Jurkat, Clone E6-1 (cell line): ENCODE measurements around the gene SLC7A1. TPM values are rescaled to one million over a fixed set of nuclear protein-coding genes. Genes with fewer than 3 reads are reported as not detected.
"Not testable (repeated sequence)": the region's sequence is repeated elsewhere in the genome, so short reads cannot be mapped to it uniquely, and the experiment has no call there.

Experiments
- DNase-seq: peaks from one replicate; pipeline ENCODE4 v3.0.0-alpha.2; 2011; ENCODE audit warnings: low read depth, low spot score
- H3K4me3 ChIP-seq: 2 replicates; pipeline ENCODE4 v1.5.1; 2011; ENCODE audit warnings: mild to moderate bottlenecking, low read length, control low read depth, moderate library complexity
- polyA plus RNA-seq: library from polyadenylated mRNA; unstranded; fragments of >200 nt; gene quantifications from one replicate; pipeline ENCODE4 v1.2.1, GENCODE V29; 2012; ENCODE audit warnings: missing spikeins; ENCODE audit not compliant: insufficient read length, insufficient read depth

SLC7A1 gene
- polyA plus RNA-seq: 33.4 TPM

- peak within 1 kb of the TSS; percentile 86 for H3K4me3 ChIP-seq
- DNase-seq: peak; percentile 70
Observed at GRCh38 chr13:29595380-29596063, at the start of gene SLC7A1. TSS of gene SLC7A1 (minus strand) at chr13:29595688. CDS start at chr13:29536188, 59,500 bp downstream.

GRCh38 chr13:29640665-29641064, 45.2 kb upstream of the SLC7A1 start:
- DNase-seq: no peak
- H3K4me3 ChIP-seq: no peak overlapping the region

GRCh38 chr13:29636831-29637230, 41.3 kb upstream of the SLC7A1 start:
- not testable (repeated sequence) for DNase-seq, H3K4me3 ChIP-seq

- no peak overlapping the region for H3K4me3 ChIP-seq
- DNase-seq: no peak
Observed at GRCh38 chr13:29624997-29625396, 29.5 kb upstream of the SLC7A1 start.

- DNase-seq: no peak
- no peak overlapping the region for H3K4me3 ChIP-seq
Observed at GRCh38 chr13:29621841-29622240, 26.4 kb upstream of the SLC7A1 start.

- DNase-seq: no peak
- no peak overlapping the region for H3K4me3 ChIP-seq
Observed at GRCh38 chr13:29621051-29621800, 25.7 kb upstream of the SLC7A1 start.

GRCh38 chr13:29619995-29620394, 24.5 kb upstream of the SLC7A1 start:
- no peak overlapping the region for H3K4me3 ChIP-seq
- no peak for DNase-seq

- DNase-seq: no peak
- no peak overlapping the region for H3K4me3 ChIP-seq
Observed at GRCh38 chr13:29613101-29613500, 17.6 kb upstream of the SLC7A1 start.

GRCh38 chr13:29607465-29607864, 12.0 kb upstream of the SLC7A1 start:
- H3K4me3 ChIP-seq: no peak overlapping the region
- DNase-seq: no peak

GRCh38 chr13:29605860-29606526, 10.5 kb upstream of the SLC7A1 start:
- H3K4me3 ChIP-seq: no peak overlapping the region

GRCh38 chr13:29598321-29598720, 2.8 kb upstream of the SLC7A1 start:
- H3K4me3 ChIP-seq: no peak overlapping the region

More at GRCh38 chr13:29605860-29606526, 10.5 kb upstream of the SLC7A1 start:
- no peak for DNase-seq

GRCh38 chr13:29597706-29598105, 2.2 kb upstream of the SLC7A1 start:
- no peak for DNase-seq
- H3K4me3 ChIP-seq: no peak overlapping the region

More at GRCh38 chr13:29598321-29598720, 2.8 kb upstream of the SLC7A1 start:
- DNase-seq: no peak

GRCh38 chr13:29597246-29597645, 1.8 kb upstream of the SLC7A1 start:
- no peak overlapping the region for H3K4me3 ChIP-seq
- DNase-seq: no peak

GRCh38 chr13:29596064-29596418, 553 bp upstream of the SLC7A1 start:
- no peak for DNase-seq
- peak overlapping the region; percentile 60 for H3K4me3 ChIP-seq

- H3K4me3 ChIP-seq: peak overlapping the region; percentile 86
- DNase-seq: no peak
Observed at GRCh38 chr13:29594710-29595379, 643 bp downstream of the SLC7A1 start.

GRCh38 chr13:29594303-29594709, 1.2 kb downstream of the SLC7A1 start:
- DNase-seq: peak; percentile 23
- peak overlapping the region; percentile 86 for H3K4me3 ChIP-seq

GRCh38 chr13:29593605-29594297, 1.7 kb downstream of the SLC7A1 start:
- DNase-seq: no peak
- H3K4me3 ChIP-seq: peak overlapping the region; percentile 86

- H3K4me3 ChIP-seq: no peak overlapping the region
Observed at GRCh38 chr13:29591310-29591709, 4.2 kb downstream of the SLC7A1 start.

GRCh38 chr13:29589967-29590366, 5.5 kb downstream of the SLC7A1 start:
- no peak for DNase-seq
- H3K4me3 ChIP-seq: no peak overlapping the region

More at GRCh38 chr13:29591310-29591709, 4.2 kb downstream of the SLC7A1 start:
- no peak for DNase-seq
